OCI-LY7 (cell line): ENCODE results near the gene NTMT2. TPM values are rescaled to one million over a fixed set of nuclear protein-coding genes. Genes with fewer than 3 reads are reported as not detected.

ENCODE experiments used
- BruUV-seq: library from RNA; stranded (reverse); fragments of 400-500 nt; replicated peaks from 2 replicates; lab custom pipeline; 2021; lab: Mats Ljungman, UMichigan
- CTCF ChIA-PET: fragments of 300-600 bp; sonication (Branson Sonifier 250); formaldehyde crosslinking; loops from one replicate; lab custom pipeline; 2022; ENCODE audit warnings: antibody characterized with exemption; ENCODE audit not compliant: unreplicated experiment; lab: Charles Lee
- POLR2A ChIA-PET: fragments of 300-600 bp; sonication (Branson Sonifier 250); formaldehyde crosslinking; loops from one replicate; lab custom pipeline; 2022; ENCODE audit warnings: antibody characterized with exemption; lab: Charles Lee
- DNase-seq: peaks from one replicate; pipeline ENCODE4 v3.0.0-alpha.2; 2015; ENCODE audit warnings: low spot score
- H2AFZ ChIP-seq: fragments of 200-600 bp; sonication (generic), shearing (Covaris generic); 2 replicates; pipeline ENCODE4 v1.6.1; 2014; ENCODE audit warnings: mild to moderate bottlenecking, antibody characterized with exemption, low read length, moderate library complexity
- H3K27ac ChIP-seq: fragments of 200-600 bp; sonication (generic); 2 replicates; pipeline ENCODE4 v1.5.1; 2014; ENCODE audit warnings: mixed run types, low read depth, mild to moderate bottlenecking, moderate library complexity, low read length, inconsistent platforms; ENCODE audit not compliant: poor library complexity, severe bottlenecking
- H3K36me3 ChIP-seq: fragments of 200-600 bp; sonication (generic); 2 replicates; pipeline ENCODE4 v1.6.1; 2014; ENCODE audit warnings: mild to moderate bottlenecking, antibody characterized with exemption, low read length, moderate library complexity, mixed read lengths; ENCODE audit not compliant: insufficient read depth
- H3K4me1 ChIP-seq: fragments of 200-600 bp; sonication (generic); 2 replicates; pipeline ENCODE4 v1.5.1; 2014; ENCODE audit warnings: mild to moderate bottlenecking, low read length; ENCODE audit not compliant: insufficient read depth, poor library complexity, severe bottlenecking
- H3K4me2 ChIP-seq: fragments of 200-600 bp; sonication (generic); 2 replicates; pipeline ENCODE4 v1.6.1; 2014; ENCODE audit warnings: mild to moderate bottlenecking, low read length
- H3K4me3 ChIP-seq: fragments of 200-600 bp; sonication (generic); 2 replicates; pipeline ENCODE4 v1.5.1; 2014; ENCODE audit warnings: mild to moderate bottlenecking, low read depth, low read length; ENCODE audit not compliant: poor library complexity, severe bottlenecking
- H3K79me2 ChIP-seq: fragments of 200-600 bp; sonication (generic); 2 replicates; pipeline ENCODE4 v1.6.1; 2016; ENCODE audit warnings: low read depth, mild to moderate bottlenecking, low read length, moderate library complexity, mixed read lengths; ENCODE audit not compliant: insufficient read depth
- H3K9me2 ChIP-seq: fragments of 200-600 bp; sonication (generic); 2 replicates; pipeline ENCODE4 v1.6.1; 2016; ENCODE audit warnings: mild to moderate bottlenecking, low read length, mixed read lengths; ENCODE audit not compliant: insufficient read depth
- H3K9me3 ChIP-seq: fragments of 200-600 bp; sonication (generic); 2 replicates; pipeline ENCODE4 v1.6.1; 2014; ENCODE audit warnings: mild to moderate bottlenecking, mixed run types, low read length, mixed read lengths
- H4K20me1 ChIP-seq: fragments of 200-600 bp; sonication (generic); 2 replicates; pipeline ENCODE4 v1.6.1; 2014; ENCODE audit warnings: mild to moderate bottlenecking, antibody characterized with exemption, low read length, moderate library complexity, mixed read lengths; ENCODE audit not compliant: insufficient read depth
- CTCF ChIP-seq: fragments of 200-600 bp; sonication (generic); conservative IDR thresholded peaks from 2 replicates; pipeline ENCODE4 v1.5.1; 2014; ENCODE audit warnings: mild to moderate bottlenecking, antibody characterized with exemption, low read length, moderate library complexity, mixed read lengths
- EZH2phosphoT487 ChIP-seq: fragments of 200-600 bp; sonication (generic); IDR thresholded peaks from 2 replicates; pipeline ENCODE4 v1.6.1; 2018; ENCODE audit warnings: low read depth, borderline replicate concordance, mild to moderate bottlenecking, mixed run types, antibody characterized with exemption, low read length, moderate library complexity, mixed read lengths
- intact Hi-C: fragments of 100-400 bp; cut with micrococcal nuclease; formaldehyde crosslinking; loops from one replicate; pipeline ENCODE4 v1.10.0; 2022; ENCODE audit not compliant: unreplicated experiment
- total RNA-seq, 2 experiments: library from RNA; depleted of rRNA in 1 of 2; stranded (reverse); fragments of >200 nt in 1 of 2; shearing (Covaris generic) in 1 of 2; gene quantifications; 2 replicates each; pipeline ENCODE4 v1.2.3, GENCODE V29; 2014 to 2022

NTMT2 gene
- total RNA-seq, 2 experiments from 2014 or later: not detected

DNA sequence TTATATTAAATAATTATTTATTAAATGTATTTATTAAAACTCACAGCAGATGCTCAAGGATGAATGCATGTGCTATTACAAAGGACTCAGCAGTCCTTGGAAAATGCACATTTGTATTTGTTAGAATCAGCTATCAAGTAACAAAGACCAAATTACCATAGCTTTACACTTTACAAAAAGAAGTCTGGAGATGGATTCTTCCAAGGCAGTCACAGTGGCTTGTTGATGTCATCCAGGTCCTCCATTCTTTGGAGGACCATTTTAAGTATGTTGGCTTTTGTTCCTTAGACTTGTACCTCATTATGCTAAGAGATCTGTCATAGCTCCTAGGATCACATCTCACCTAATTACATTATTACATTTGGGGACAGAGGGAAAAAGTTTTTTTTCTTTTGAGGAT lies 63.4 kb downstream of the NTMT2 start:
- no peaks in the 10 kb centered on the region for H3K4me1 ChIP-seq
- BruUV-seq: no TSS peak
- no peaks in the 10 kb centered on the region for H3K36me3 ChIP-seq
- intact Hi-C loops: no loop called here
- CTCF ChIA-PET: no interaction called here
- H4K20me1 ChIP-seq: no peaks in the 10 kb centered on the region
- H3K9me3 ChIP-seq: no peaks in the 10 kb centered on the region
- no peaks in the 10 kb centered on the region for H3K79me2 ChIP-seq
- no peak overlapping the region for H3K4me2 ChIP-seq
- TF ChIP-seq CTCF: no peak
- no peak for TF ChIP-seq EZH2phosphoT487
- no peak for DNase-seq
- POLR2A ChIA-PET: interaction anchor here (0.9 kb wide), 1 partner anchor 9 kb away, joined by 3 read pairs; no protein-coding TSS in a partner anchor
- no peak overlapping the region for H3K27ac ChIP-seq
- no peak overlapping the region for H3K4me3 ChIP-seq
- H2AFZ ChIP-seq: no peak overlapping the region
- no peaks in the 10 kb centered on the region for H3K9me2 ChIP-seq

- no peak for TF ChIP-seq CTCF
- TF ChIP-seq EZH2phosphoT487: no peak
- BruUV-seq: no TSS peak
- Histone ChIP-seq H3K27ac (no peak overlapping the region), H3K4me1 (no peaks in the 10 kb centered on the region), H3K9me2 (no peaks in the 10 kb centered on the region), H3K4me2 (no peak overlapping the region), H3K4me3 (no peak overlapping the region), H3K9me3 (no peaks in the 10 kb centered on the region), H3K79me2 (no peaks in the 10 kb centered on the region), H4K20me1 (no peaks in the 10 kb centered on the region), H2AFZ (no peak overlapping the region), H3K36me3 (no peaks in the 10 kb centered on the region)
- ChIA-PET CTCF (no interaction called here), POLR2A (interaction anchor here (0.6 kb wide), 1 partner anchor 44 kb away, joined by 3 read pairs; no protein-coding TSS in a partner anchor)
- DNase-seq: no peak
- intact Hi-C loops: no loop called here
These were observed 64.4 kb downstream of the NTMT2 start for GRCh38 chr1:170210142-170210541.

DNA sequence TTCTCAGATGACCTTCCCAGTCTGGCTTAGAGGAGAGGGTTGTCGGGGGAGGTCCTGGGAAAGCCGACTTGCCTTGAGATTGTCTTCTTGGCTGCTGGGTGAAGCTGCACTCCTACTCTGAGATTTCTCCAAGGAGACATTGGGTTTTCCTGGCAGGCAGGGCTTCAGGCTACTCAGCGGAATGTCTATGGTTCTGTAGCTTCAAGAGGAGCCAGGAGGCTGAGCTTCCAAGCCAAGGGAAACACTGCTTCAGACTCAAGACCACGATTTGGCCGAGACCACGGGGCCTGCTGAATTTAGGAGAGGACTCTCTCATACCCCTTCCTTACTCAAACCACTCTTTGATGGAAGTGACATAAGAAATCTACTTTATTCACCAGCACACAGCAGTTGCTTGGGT lies 67.8 kb downstream of the NTMT2 start:
- Histone ChIP-seq H3K27ac (no peak overlapping the region), H3K79me2 (no peaks in the 10 kb centered on the region), H4K20me1 (no peaks in the 10 kb centered on the region), H2AFZ (no peak overlapping the region), H3K4me1 (no peaks in the 10 kb centered on the region), H3K36me3 (no peaks in the 10 kb centered on the region), H3K4me2 (no peak overlapping the region), H3K9me2 (no peaks in the 10 kb centered on the region), H3K9me3 (no peaks in the 10 kb centered on the region), H3K4me3 (no peak overlapping the region)
- ChIA-PET POLR2A (interaction anchor here (0.6 kb wide), 1 partner anchor 187 kb away, joined by 3 read pairs; no protein-coding TSS in a partner anchor), CTCF (no interaction called here)
- intact Hi-C loops: no loop called here
- BruUV-seq: no TSS peak
- no peak for DNase-seq
- TF ChIP-seq CTCF (no peak), EZH2phosphoT487 (no peak)
